SK-N-SH (cell line): ENCODE data around the gene BCL6B. TPM values are rescaled to one million over a fixed set of nuclear protein-coding genes. Genes with fewer than 3 reads are reported as not detected.
A peak's percentile ranks its signal among the peaks of the same experiment; 100 is the strongest.

Experiments
- CTCF ChIA-PET: fragments of 300-600, 350-600 bp; formaldehyde crosslinking; extraction: SDS; loops from one replicate; lab custom pipeline; 2021; lab: Yijun Ruan, JAX
- POLR2A ChIA-PET: fragments of 350-600 bp; sonication (Branson Sonifier 250); formaldehyde crosslinking; extraction: SDS; loops from one replicate; lab custom pipeline; 2020; ENCODE audit warnings: antibody characterized with exemption, inconsistent platforms; lab: Yijun Ruan, JAX
- DNase-seq: peaks from one replicate; pipeline ENCODE4 v3.0.0; 2012
- H2AFZ ChIP-seq: fragments of 200-600 bp; sonication (generic); 2 replicates; pipeline ENCODE4 v1.8.1; 2016; ENCODE audit warnings: antibody characterized with exemption, mild to moderate bottlenecking, low read depth
- H3F3A ChIP-seq: fragments of 200-600 bp; sonication (generic); replicated peaks from 2 replicates; pipeline ENCODE3; 2016; ENCODE audit warnings: antibody characterized with exemption, mild to moderate bottlenecking; ENCODE audit not compliant: insufficient read depth
- H3K27ac ChIP-seq, 2 experiments: fragments of 200-500 bp in 1 of 2; fragments of 200-600 bp in 1 of 2; sonication (Bioruptor generic) in 1 of 2; sonication (generic), shearing (Covaris generic) in 1 of 2; 2 replicates each; pipeline versions ENCODE4 v1.5.1 to v1.6.1; 2014 to 2016; ENCODE audit warnings: low read depth in 2 of 2, inconsistent platforms in 1 of 2, low read length in 1 of 2, mild to moderate bottlenecking in 1 of 2, mixed read lengths in 1 of 2
- H3K27me3 ChIP-seq: fragments of 200-600 bp; sonication (generic), shearing (Covaris generic); 2 replicates; pipeline ENCODE4 v1.6.1; 2016; ENCODE audit warnings: mixed run types; ENCODE audit not compliant: insufficient read depth
- H3K36me3 ChIP-seq, 2 experiments: fragments of 200-500 bp in 1 of 2; fragments of 200-600 bp in 1 of 2; sonication (Bioruptor generic) in 1 of 2; sonication (generic) in 1 of 2; replicated peaks in 1 of 2; 2 replicates each; pipeline versions ENCODE3 to v1.5.1; 2014 to 2016; ENCODE audit warnings: low read length in 1 of 2, mild to moderate bottlenecking in 1 of 2; ENCODE audit not compliant: insufficient read depth in 2 of 2, control insufficient read depth in 1 of 2
- H3K4me1 ChIP-seq, 2 experiments: fragments of 200-500 bp in 1 of 2; fragments of 200-600 bp in 1 of 2; sonication (Bioruptor generic) in 1 of 2; sonication (generic), shearing (Covaris generic) in 1 of 2; 2 replicates each; pipeline versions ENCODE4 v1.5.1 to v1.6.1; 2014 to 2016; ENCODE audit warnings: low read depth in 1 of 2, low read length in 1 of 2, mixed run types in 1 of 2; ENCODE audit not compliant: insufficient read depth in 2 of 2, control insufficient read depth in 1 of 2
- H3K4me2 ChIP-seq: fragments of 200-600 bp; sonication (generic), shearing (Covaris generic); 2 replicates; pipeline ENCODE4 v1.6.1; 2017; ENCODE audit warnings: mixed run types
- H3K4me3 ChIP-seq, 2 experiments: fragments of 200-500 bp in 1 of 2; fragments of 200-600 bp in 1 of 2; sonication (Bioruptor generic) in 1 of 2; sonication (generic), shearing (Covaris generic) in 1 of 2; 2 replicates each; pipeline versions ENCODE4 v1.5.1 to v1.8.1; 2014 to 2016; ENCODE audit warnings: low read depth in 2 of 2, inconsistent platforms in 1 of 2, low read length in 1 of 2, mild to moderate bottlenecking in 1 of 2, mixed read lengths in 1 of 2, moderate library complexity in 1 of 2
- H3K79me2 ChIP-seq: fragments of 200-600 bp; sonication (generic); 2 replicates; pipeline ENCODE4 v1.8.1; 2017; ENCODE audit warnings: mild to moderate bottlenecking; ENCODE audit not compliant: insufficient read depth
- H3K9ac ChIP-seq: fragments of 200-600 bp; sonication (generic); 2 replicates; pipeline ENCODE4 v1.6.1; 2017; ENCODE audit warnings: mixed run types
- H3K9me2 ChIP-seq: fragments of 200-600 bp; sonication (generic); 2 replicates; pipeline ENCODE4 v1.6.1; 2017; ENCODE audit warnings: mixed run types
- H3K9me3 ChIP-seq: fragments of 200-600 bp; sonication (generic); 2 replicates; pipeline ENCODE4 v1.6.1; 2017; ENCODE audit warnings: mixed run types, mild to moderate bottlenecking, moderate library complexity
- H4K20me1 ChIP-seq: fragments of 200-600 bp; sonication (generic); 2 replicates; pipeline ENCODE4 v1.6.1; 2017; ENCODE audit warnings: mild to moderate bottlenecking, mixed run types; ENCODE audit not compliant: insufficient read depth
- ELF1 ChIP-seq: IDR thresholded peaks from 2 replicates; pipeline ENCODE4 v1.4.0; 2012
- EZH2phosphoT487 ChIP-seq: fragments of 200-600 bp; sonication (generic); IDR thresholded peaks from 2 replicates; pipeline ENCODE4 v1.6.1; 2017; ENCODE audit warnings: low read depth, mixed run types, mild to moderate bottlenecking, antibody characterized with exemption, moderate library complexity, borderline replicate concordance
- FOXJ3 ChIP-seq: sonication (generic); formaldehyde crosslinking; IDR thresholded peaks from 2 replicates; pipeline ENCODE4 v1.5.1; 2020; ENCODE audit warnings: mild to moderate bottlenecking, missing genetic modification reagents
- FOXM1 ChIP-seq: IDR thresholded peaks from 2 replicates; pipeline ENCODE4 v1.4.0; 2012; ENCODE audit warnings: low read depth, mild to moderate bottlenecking
- GABPA ChIP-seq: IDR thresholded peaks from 2 replicates; pipeline ENCODE4 v1.4.0; 2012; ENCODE audit warnings: low read depth, mild to moderate bottlenecking
- GATA2 ChIP-seq: sonication (generic); formaldehyde crosslinking; IDR thresholded peaks from 2 replicates; pipeline ENCODE4 v1.5.0; 2020; ENCODE audit warnings: mild to moderate bottlenecking, missing genetic modification reagents
- JUND ChIP-seq: IDR thresholded peaks from 2 replicates; pipeline ENCODE4 v1.4.0; 2012
- MXI1 ChIP-seq: IDR thresholded peaks from 2 replicates; pipeline ENCODE4 v1.6.1; 2012; ENCODE audit warnings: mild to moderate bottlenecking, low read depth, low read length, improper control_type of control experiment
- NFIC ChIP-seq: IDR thresholded peaks from 2 replicates; pipeline ENCODE4 v1.4.0; 2012; ENCODE audit warnings: borderline replicate concordance
- NRF1 ChIP-seq: IDR thresholded peaks from 2 replicates; pipeline ENCODE4 v1.6.1; 2012; ENCODE audit warnings: low read depth, mild to moderate bottlenecking, low read length
- RAD21 ChIP-seq: IDR thresholded peaks from 2 replicates; pipeline ENCODE4 v1.6.1; 2012; ENCODE audit warnings: mild to moderate bottlenecking, low read length
- RFX5 ChIP-seq: IDR thresholded peaks from 2 replicates; pipeline ENCODE4 v1.6.1; 2012; ENCODE audit warnings: mild to moderate bottlenecking, improper control_type of control experiment, low read length
- SMC3 ChIP-seq: IDR thresholded peaks from 2 replicates; pipeline ENCODE4 v1.6.1; 2012; ENCODE audit warnings: low read depth, low read length, improper control_type of control experiment
- TAF1 ChIP-seq: IDR thresholded peaks from 2 replicates; pipeline ENCODE4 v1.6.1; 2012; ENCODE audit warnings: low read depth, mild to moderate bottlenecking, low read length, moderate library complexity, borderline replicate concordance
- WGBS: methylation state at CpG from one replicate; pipeline ENCODE4 v1.1.6; 2017; ENCODE audit warnings: low lambda C conversion rate; 5-methylcytosine and 5-hydroxymethylcytosine counted together
- polyA plus RNA-seq, 3 experiments: library from polyadenylated mRNA; depleted of rRNA; stranded (reverse); fragments of >200 nt; gene quantifications; 2 replicates each; pipeline ENCODE4 v1.2.3, GENCODE V29; 2012
- TF ChIP-seq, protein P1 (sequence below): IDR thresholded peaks from 2 replicates; pipeline ENCODE4 v1.4.0; 2012; ENCODE audit warnings: low read depth, borderline replicate concordance
- TF ChIP-seq, protein P2 (sequence below): fragments of 200-600 bp; sonication (generic); IDR thresholded peaks from 2 replicates; pipeline ENCODE4 v1.6.1; 2017; ENCODE audit warnings: antibody characterized with exemption, mild to moderate bottlenecking, moderate library complexity
- TF ChIP-seq, protein P3 (sequence below): fragments of 150-350 bp; IDR thresholded peaks from 2 replicates; pipeline ENCODE4 v1.6.1; 2016; ENCODE audit warnings: mild to moderate bottlenecking, low read depth, low read length

BCL6B gene
- polyA plus RNA-seq, 1 of the 3 experiments (the other 2 are of a cell fraction): 0.02 TPM

DNA sequence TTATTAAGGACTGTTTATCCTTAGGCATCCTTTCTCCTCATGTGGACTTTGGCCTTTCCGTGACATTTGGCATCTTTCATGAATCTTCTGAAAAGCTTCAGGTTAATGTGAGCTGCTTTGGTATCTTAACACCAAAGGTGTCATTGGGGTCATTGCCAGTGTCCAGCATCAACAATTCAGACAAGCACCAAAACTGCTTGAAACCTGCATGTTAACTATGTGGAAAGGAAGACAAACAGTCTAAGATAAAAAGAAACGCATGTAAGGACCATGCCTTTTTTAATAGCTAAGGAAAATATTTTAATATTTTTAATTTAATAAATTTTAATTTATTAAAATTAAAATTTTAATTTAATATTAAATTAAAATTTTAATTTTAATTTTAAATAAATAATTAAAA, 19.1 kb upstream of the BCL6B start:
- WGBS: 93% methylated on average over 2 of the region's 2 CpGs
- no peaks in the 10 kb centered on the region; a peak in 1 of 4 replicates for H3K4me1 ChIP-seq
- no peak overlapping the region for H2AFZ ChIP-seq
- no peaks in the 10 kb centered on the region for H3K9me2 ChIP-seq
- no peak for TF ChIP-seq TAF1
- TF ChIP-seq NRF1: no peak
- TF ChIP-seq, protein P1, sequence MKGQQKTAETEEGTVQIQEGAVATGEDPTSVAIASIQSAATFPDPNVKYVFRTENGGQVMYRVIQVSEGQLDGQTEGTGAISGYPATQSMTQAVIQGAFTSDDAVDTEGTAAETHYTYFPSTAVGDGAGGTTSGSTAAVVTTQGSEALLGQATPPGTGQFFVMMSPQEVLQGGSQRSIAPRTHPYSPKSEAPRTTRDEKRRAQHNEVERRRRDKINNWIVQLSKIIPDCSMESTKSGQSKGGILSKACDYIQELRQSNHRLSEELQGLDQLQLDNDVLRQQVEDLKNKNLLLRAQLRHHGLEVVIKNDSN: no peak
- no peak for TF ChIP-seq GABPA
- no peak for TF ChIP-seq FOXJ3
- CTCF ChIA-PET: interaction anchor here (0.5 to 7.0 kb wide), 17 partner anchors 8 to 1413 kb away, joined by 3 to 72 read pairs (median 6); partner anchors contain the start of genes ALOX12, BCL6B and RNASEK
- H4K20me1 ChIP-seq: peaks cover 3% of the 10 kb centered on the region; the same call in 1 of the 2 replicates
- DNase-seq: no peak
- no peak overlapping the region for H3K4me2 ChIP-seq
- peaks cover 26% of the 10 kb centered on the region for H3K79me2 ChIP-seq
- no peaks in the 10 kb centered on the region for H3K27me3 ChIP-seq
- H3K36me3 ChIP-seq: peaks cover 20 to 37% of the 10 kb centered on the region in 2 experiments
- H3K27ac ChIP-seq: no peak overlapping the region
- peaks cover 4% of the 10 kb centered on the region for H3F3A ChIP-seq
- POLR2A ChIA-PET: no interaction called here
- H3K4me3 ChIP-seq: no peak overlapping the region
- H3K9me3 ChIP-seq: no peaks in the 10 kb centered on the region
- H3K9ac ChIP-seq: no peak overlapping the region

DNA sequence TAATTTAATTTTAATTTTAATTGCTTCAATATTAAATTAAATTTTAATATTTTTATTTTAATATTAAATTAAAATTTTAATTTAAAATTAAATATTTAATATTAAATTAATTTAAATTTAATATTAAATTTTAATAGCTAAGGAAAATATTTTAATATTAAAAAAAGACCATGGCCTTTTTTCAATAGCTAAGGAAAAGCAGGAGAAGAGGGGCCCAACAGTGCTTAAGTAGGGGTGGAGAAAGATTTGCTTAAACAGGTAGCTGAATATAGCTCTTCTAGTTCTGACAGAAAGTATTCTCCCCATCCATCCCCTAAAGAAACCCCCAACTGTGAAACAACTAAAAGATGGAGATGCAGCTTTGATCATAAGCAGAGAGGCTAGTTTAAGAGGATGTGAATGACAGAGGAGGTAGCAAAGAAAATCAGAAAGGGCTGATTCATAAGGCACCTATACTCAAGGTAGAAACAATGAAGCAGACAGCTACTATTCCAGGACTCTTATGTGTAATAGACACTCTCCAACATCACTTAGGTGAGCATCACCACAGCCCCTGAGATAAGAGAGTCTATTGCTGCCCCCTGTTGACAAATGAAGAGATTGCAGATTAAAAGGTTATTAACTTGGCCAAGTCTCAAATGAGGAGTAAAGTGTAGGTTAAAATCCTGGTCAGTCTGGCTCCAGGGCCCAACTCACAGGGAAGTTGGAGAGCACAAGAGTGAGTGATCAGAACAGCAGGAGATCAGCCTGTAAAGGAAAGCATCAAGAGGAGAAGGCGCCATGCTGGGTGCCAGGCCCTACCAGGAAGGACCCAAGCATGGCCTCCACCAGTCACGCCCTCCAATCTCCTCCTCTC, 18.2 kb upstream of the BCL6B start:
- DNase-seq: peak; percentile 70
- H3K9ac ChIP-seq: no peak overlapping the region
- peaks cover 4% of the 10 kb centered on the region for H3F3A ChIP-seq
- H3K4me2 ChIP-seq: no peak overlapping the region
- peak; percentile 86 for TF ChIP-seq RAD21
- TF ChIP-seq EZH2phosphoT487: no peak
- TF ChIP-seq, protein P2, sequence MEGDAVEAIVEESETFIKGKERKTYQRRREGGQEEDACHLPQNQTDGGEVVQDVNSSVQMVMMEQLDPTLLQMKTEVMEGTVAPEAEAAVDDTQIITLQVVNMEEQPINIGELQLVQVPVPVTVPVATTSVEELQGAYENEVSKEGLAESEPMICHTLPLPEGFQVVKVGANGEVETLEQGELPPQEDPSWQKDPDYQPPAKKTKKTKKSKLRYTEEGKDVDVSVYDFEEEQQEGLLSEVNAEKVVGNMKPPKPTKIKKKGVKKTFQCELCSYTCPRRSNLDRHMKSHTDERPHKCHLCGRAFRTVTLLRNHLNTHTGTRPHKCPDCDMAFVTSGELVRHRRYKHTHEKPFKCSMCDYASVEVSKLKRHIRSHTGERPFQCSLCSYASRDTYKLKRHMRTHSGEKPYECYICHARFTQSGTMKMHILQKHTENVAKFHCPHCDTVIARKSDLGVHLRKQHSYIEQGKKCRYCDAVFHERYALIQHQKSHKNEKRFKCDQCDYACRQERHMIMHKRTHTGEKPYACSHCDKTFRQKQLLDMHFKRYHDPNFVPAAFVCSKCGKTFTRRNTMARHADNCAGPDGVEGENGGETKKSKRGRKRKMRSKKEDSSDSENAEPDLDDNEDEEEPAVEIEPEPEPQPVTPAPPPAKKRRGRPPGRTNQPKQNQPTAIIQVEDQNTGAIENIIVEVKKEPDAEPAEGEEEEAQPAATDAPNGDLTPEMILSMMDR: peak; percentile 81
- no peak for TF ChIP-seq FOXJ3
- TF ChIP-seq NFIC: no peak
- no peak for TF ChIP-seq JUND
- TF ChIP-seq RFX5: no peak
- TF ChIP-seq ELF1: no peak
- TF ChIP-seq FOXM1: no peak
- TF ChIP-seq GATA2 (CRISPR knock-in tag): no peak
- TF ChIP-seq MXI1: no peak
- TF ChIP-seq SMC3: peak; percentile 76
- TF ChIP-seq, protein P3, sequence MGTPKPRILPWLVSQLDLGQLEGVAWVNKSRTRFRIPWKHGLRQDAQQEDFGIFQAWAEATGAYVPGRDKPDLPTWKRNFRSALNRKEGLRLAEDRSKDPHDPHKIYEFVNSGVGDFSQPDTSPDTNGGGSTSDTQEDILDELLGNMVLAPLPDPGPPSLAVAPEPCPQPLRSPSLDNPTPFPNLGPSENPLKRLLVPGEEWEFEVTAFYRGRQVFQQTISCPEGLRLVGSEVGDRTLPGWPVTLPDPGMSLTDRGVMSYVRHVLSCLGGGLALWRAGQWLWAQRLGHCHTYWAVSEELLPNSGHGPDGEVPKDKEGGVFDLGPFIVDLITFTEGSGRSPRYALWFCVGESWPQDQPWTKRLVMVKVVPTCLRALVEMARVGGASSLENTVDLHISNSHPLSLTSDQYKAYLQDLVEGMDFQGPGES: no peak
- TF ChIP-seq, all 33 proteins: peak for 3
- Histone ChIP-seq H3K36me3 (peaks cover 19 to 29% of the 10 kb centered on the region in 2 experiments), H3K9me3 (no peaks in the 10 kb centered on the region), H3K9me2 (no peaks in the 10 kb centered on the region), H3K4me1 (no peaks in the 10 kb centered on the region), H4K20me1 (peaks cover 3% of the 10 kb centered on the region; the same call in 1 of the 2 replicates), H3K27ac (no peak overlapping the region), H2AFZ (no peak overlapping the region), H3K4me3 (no peak overlapping the region; a peak in 1 of 4 replicates), H3K27me3 (no peaks in the 10 kb centered on the region), H3K79me2 (peaks cover 33% of the 10 kb centered on the region)
- CTCF ChIA-PET: interaction anchor here (0.5 to 7.0 kb wide), 35 partner anchors 8 to 408 kb away, joined by 3 to 72 read pairs (median 4); partner anchors contain the start of genes ALOX12, BCL6B and RNASEK
- WGBS: 72% methylated on average over 2 of the region's 2 CpGs
- POLR2A ChIA-PET: no interaction called here
